K562 (cell line): ENCODE data around the gene PRRT1. TPM values are rescaled to one million over a fixed set of nuclear protein-coding genes. Genes with fewer than 3 reads are reported as not detected.

Experiments
- EP400 ChIP-seq: fragments of 450-650 bp; IDR thresholded peaks from 2 replicates; pipeline ENCODE4 v1.6.1; 2017; ENCODE audit warnings: antibody characterized with exemption, mild to moderate bottlenecking, moderate library complexity
- HEY1 ChIP-seq: fragments of 250-450 bp; sonication (Bioruptor Pico); IDR thresholded peaks from 2 replicates; pipeline ENCODE4 v1.5.0; 2020; ENCODE audit warnings: mild to moderate bottlenecking, moderate library complexity, borderline replicate concordance
- HMGN3 ChIP-seq: IDR thresholded peaks from 2 replicates; pipeline ENCODE4 v1.6.1; 2011; ENCODE audit warnings: borderline replicate concordance, low read depth, mild to moderate bottlenecking, mixed read lengths, low read length; ENCODE audit not compliant: insufficient read length; ENCODE audit errors: extremely low read depth
- KHSRP ChIP-seq: fragments of 450-650 bp; IDR thresholded peaks from 2 replicates; pipeline ENCODE4 v1.6.1; 2017
- MAFF ChIP-seq: IDR thresholded peaks from 2 replicates; pipeline ENCODE4 v1.6.1; 2012; ENCODE audit warnings: low read length, improper control_type of control experiment
- NCOA2 ChIP-seq, 2 experiments: fragments of 450-650 bp; IDR thresholded peaks; 2 replicates each; pipeline ENCODE4 v1.6.1; 2018; ENCODE audit warnings: mild to moderate bottlenecking in 2 of 2, moderate library complexity in 1 of 2; ENCODE audit not compliant: partially characterized antibody in 2 of 2
- RBFOX2 ChIP-seq: fragments of 200-400 bp; formaldehyde crosslinking; IDR thresholded peaks from 2 replicates; pipeline ENCODE4 v1.6.1; 2017; ENCODE audit warnings: low read depth, mild to moderate bottlenecking, low read length, moderate library complexity
- RBM15 ChIP-seq: fragments of 200-400 bp; formaldehyde crosslinking; IDR thresholded peaks from 2 replicates; pipeline ENCODE4 v1.6.1; 2018; ENCODE audit warnings: mild to moderate bottlenecking, low read length, moderate library complexity; ENCODE audit not compliant: insufficient read depth
- RBM17 ChIP-seq: fragments of 200-400 bp; formaldehyde crosslinking; IDR thresholded peaks from 2 replicates; pipeline ENCODE4 v1.6.1; 2017; ENCODE audit warnings: low read depth, mild to moderate bottlenecking, low read length, borderline replicate concordance
- SRF ChIP-seq, 2 experiments: fragments of 250-450, 450-650 bp in 1 of 2; sonication (Bioruptor Pico) in 1 of 2; sonication (generic) in 1 of 2; formaldehyde crosslinking; IDR thresholded peaks; 2 replicates each; pipeline versions ENCODE4 v1.5.0 to v1.5.1; 2020 to 2022; ENCODE audit warnings: mild to moderate bottlenecking in 1 of 2, missing genetic modification reagents in 1 of 2
- USF1 ChIP-seq: sonication (generic); formaldehyde crosslinking; IDR thresholded peaks from 2 replicates; pipeline ENCODE4 v1.9.0; 2022; ENCODE audit warnings: mild to moderate bottlenecking, missing genetic modification reagents
- XRCC4 ChIP-seq: IDR thresholded peaks from one replicate; pipeline ENCODE4 v1.6.1; 2011; ENCODE audit not compliant: insufficient read depth, insufficient read length; ENCODE audit errors: extremely low read depth
- YBX1 ChIP-seq: fragments of 450-650 bp; IDR thresholded peaks from 2 replicates; pipeline ENCODE4 v1.7.1; 2016; ENCODE audit warnings: mild to moderate bottlenecking
- ZNF511 ChIP-seq: sonication (generic); formaldehyde crosslinking; IDR thresholded peaks from 2 replicates; pipeline ENCODE4 v1.8.0; 2022; ENCODE audit warnings: mild to moderate bottlenecking, missing genetic modification reagents
- ZNF518B ChIP-seq: fragments of 250-450 bp; sonication (Bioruptor Pico); IDR thresholded peaks from 2 replicates; pipeline ENCODE4 v1.5.0; 2021; ENCODE audit warnings: mild to moderate bottlenecking, moderate library complexity
- ZNF695 ChIP-seq: fragments of 450-650 bp; formaldehyde crosslinking; IDR thresholded peaks from 2 replicates; pipeline ENCODE4 v1.4.0; 2020; ENCODE audit warnings: mild to moderate bottlenecking, moderate library complexity
- ZNF76 ChIP-seq: fragments of 250-450 bp; sonication (Bioruptor Pico); IDR thresholded peaks from 2 replicates; pipeline ENCODE4 v1.4.0; 2020; ENCODE audit warnings: mild to moderate bottlenecking, moderate library complexity, borderline replicate concordance
- polyA plus RNA-seq, 8 experiments: library from polyadenylated mRNA; depleted of rRNA in 4 of 8; stranded (reverse) in 5 of 8; unstranded in 3 of 8; fragments of >200 nt; fragmentation: Nextera tagmentation in 2 of 8; fragmentation: Illumina TruSeq in 1 of 8; extraction: Ambion mirVana in 2 of 8; extraction: Trizol in 1 of 8; gene quantifications; 2 replicates each; pipeline versions ENCODE4 v1.2.1 to v1.2.3, GENCODE V29; 2011 to 2014; ENCODE audit warnings: inconsistent platforms in 1 of 8, missing spikeins in 1 of 8
- total RNA-seq, 7 experiments: library from RNA; depleted of rRNA in 6 of 7; stranded (reverse); fragments of >200 nt in 6 of 7; fragmentation: Illumina TruSeq in 2 of 7; extraction: Trizol in 2 of 7; gene quantifications; 2 replicates each; pipeline versions ENCODE4 v1.2.1 to v1.2.3, GENCODE V29; 2011 to 2021; ENCODE audit warnings: low replicate concordance in 1 of 7
- TF ChIP-seq, protein P1 (sequence below): fragments of 200-800 bp; sonication (Bioruptor generic); IDR thresholded peaks from 2 replicates; pipeline ENCODE4 v1.6.1; 2016; ENCODE audit warnings: missing genetic modification characterization, missing compliant biosample characterization

PRRT1 gene
- total and polyA plus RNA-seq, 9 of the 15 experiments (the other 6 are each of a cell fraction or from before 2014, with no cell fraction given): 0.14 to 3.5 (median 0.41) TPM

GRCh38 chr6:32192608-32193039 is 40.9 kb upstream of the PRRT1 start, which contains the start of gene GPSM3 (continued):
- TF ChIP-seq EP400 (peak; percentile 65), ZNF518B (CRISPR knock-in tag) (no peak), ZNF511 (no peak), NCOA2 (IDR thresholded peaks at IDR 0.05; ENCODE audit: partially characterized antibody in 2 of 2) (no peak), SRF (CRISPR knock-in tag; IDR thresholded peaks at IDR 0.05) (peak in 1 of 2 experiments; percentile 44; a peak in 1 of 4 replicates), KHSRP (no peak), XRCC4 (no peak), ZNF76 (CRISPR knock-in tag) (no peak), ZNF695 (CRISPR knock-in tag) (no peak), YBX1 (no peak), RBM17 (no peak), USF1 (no peak), RBFOX2 (peak; percentile 14; the same call in 1 of the 2 replicates), HEY1 (no peak), HMGN3 (no peak), MAFF (no peak), RBM15 (no peak)
- TF ChIP-seq, protein P1, sequence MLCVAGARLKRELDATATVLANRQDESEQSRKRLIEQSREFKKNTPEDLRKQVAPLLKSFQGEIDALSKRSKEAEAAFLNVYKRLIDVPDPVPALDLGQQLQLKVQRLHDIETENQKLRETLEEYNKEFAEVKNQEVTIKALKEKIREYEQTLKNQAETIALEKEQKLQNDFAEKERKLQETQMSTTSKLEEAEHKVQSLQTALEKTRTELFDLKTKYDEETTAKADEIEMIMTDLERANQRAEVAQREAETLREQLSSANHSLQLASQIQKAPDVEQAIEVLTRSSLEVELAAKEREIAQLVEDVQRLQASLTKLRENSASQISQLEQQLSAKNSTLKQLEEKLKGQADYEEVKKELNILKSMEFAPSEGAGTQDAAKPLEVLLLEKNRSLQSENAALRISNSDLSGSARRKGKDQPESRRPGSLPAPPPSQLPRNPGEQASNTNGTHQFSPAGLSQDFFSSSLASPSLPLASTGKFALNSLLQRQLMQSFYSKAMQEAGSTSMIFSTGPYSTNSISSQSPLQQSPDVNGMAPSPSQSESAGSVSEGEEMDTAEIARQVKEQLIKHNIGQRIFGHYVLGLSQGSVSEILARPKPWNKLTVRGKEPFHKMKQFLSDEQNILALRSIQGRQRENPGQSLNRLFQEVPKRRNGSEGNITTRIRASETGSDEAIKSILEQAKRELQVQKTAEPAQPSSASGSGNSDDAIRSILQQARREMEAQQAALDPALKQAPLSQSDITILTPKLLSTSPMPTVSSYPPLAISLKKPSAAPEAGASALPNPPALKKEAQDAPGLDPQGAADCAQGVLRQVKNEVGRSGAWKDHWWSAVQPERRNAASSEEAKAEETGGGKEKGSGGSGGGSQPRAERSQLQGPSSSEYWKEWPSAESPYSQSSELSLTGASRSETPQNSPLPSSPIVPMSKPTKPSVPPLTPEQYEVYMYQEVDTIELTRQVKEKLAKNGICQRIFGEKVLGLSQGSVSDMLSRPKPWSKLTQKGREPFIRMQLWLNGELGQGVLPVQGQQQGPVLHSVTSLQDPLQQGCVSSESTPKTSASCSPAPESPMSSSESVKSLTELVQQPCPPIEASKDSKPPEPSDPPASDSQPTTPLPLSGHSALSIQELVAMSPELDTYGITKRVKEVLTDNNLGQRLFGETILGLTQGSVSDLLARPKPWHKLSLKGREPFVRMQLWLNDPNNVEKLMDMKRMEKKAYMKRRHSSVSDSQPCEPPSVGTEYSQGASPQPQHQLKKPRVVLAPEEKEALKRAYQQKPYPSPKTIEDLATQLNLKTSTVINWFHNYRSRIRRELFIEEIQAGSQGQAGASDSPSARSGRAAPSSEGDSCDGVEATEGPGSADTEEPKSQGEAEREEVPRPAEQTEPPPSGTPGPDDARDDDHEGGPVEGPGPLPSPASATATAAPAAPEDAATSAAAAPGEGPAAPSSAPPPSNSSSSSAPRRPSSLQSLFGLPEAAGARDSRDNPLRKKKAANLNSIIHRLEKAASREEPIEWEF: no peak
